ENCODE data around the gene ROBO1. TPM values are rescaled to one million over a fixed set of nuclear protein-coding genes. Genes with fewer than 3 reads are reported as not detected.
"Not testable (repeated sequence)": the region's sequence is repeated elsewhere in the genome, so short reads cannot be mapped to it uniquely, and the experiment has no call there.

The ROBO1 gene
- total RNA-seq, 2 experiments from 2014 or later, result 1.6 to 2.1 TPM

GRCh38 chr3:78798266-78798832 is 969.4 kb downstream of the ROBO1 start:
- POLR2A ChIA-PET, result no interaction called here
- CTCF ChIA-PET, result interaction anchor here (0.7 kb wide), 1 partner anchor 9 kb away, joined by 3 read pairs; no protein-coding TSS in a partner anchor

GRCh38 chr3:78794431-78794830 is 973.4 kb downstream of the ROBO1 start:
- POLR2A ChIA-PET, result no interaction called here

DNA sequence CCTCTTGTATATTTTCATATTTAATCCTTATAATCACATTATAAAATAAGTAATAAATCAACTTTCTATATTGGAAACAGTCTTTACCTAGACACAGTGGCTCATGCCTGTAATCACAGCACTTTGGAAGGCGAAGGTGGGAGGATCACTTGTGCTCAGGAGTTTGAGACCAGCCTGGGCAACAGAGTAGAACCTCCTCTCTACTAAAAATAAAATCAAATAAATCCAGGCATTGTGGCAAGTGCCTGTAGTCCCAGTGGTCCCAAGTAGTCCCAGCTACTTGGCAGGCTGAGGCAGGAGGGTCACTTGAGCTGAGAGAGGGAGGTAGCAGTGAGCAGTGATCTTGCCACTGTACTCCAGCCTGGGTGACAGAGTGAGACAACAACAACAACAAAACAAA is 975.1 kb downstream of the ROBO1 start:
- POLR2A ChIA-PET, result no interaction called here
- CTCF ChIA-PET, result no interaction called here

More at GRCh38 chr3:78794431-78794830, 973.4 kb downstream of the ROBO1 start:
- CTCF ChIA-PET, result no interaction called here

GRCh38 chr3:78792212-78792611 is 975.6 kb downstream of the ROBO1 start:
- ChIA-PET POLR2A (no interaction called here), CTCF (no interaction called here)

- ChIA-PET POLR2A (no interaction called here), CTCF (no interaction called here)
Measured at GRCh38 chr3:78791753-78792152, 976.0 kb downstream of the ROBO1 start.

- ChIA-PET POLR2A (no interaction called here), CTCF (no interaction called here)
Measured at GRCh38 chr3:78788839-78789238, 979.0 kb downstream of the ROBO1 start.

GRCh38 chr3:78785004-78785403 is 982.8 kb downstream of the ROBO1 start:
- ChIA-PET POLR2A (no interaction called here), CTCF (no interaction called here)

- CTCF ChIA-PET, result no interaction called here
Measured at GRCh38 chr3:78781351-78781750, 986.4 kb downstream of the ROBO1 start.

GRCh38 chr3:78765671-78766485 is 1001.9 kb downstream of the ROBO1 start:
- CTCF ChIA-PET, result no interaction called here

More at GRCh38 chr3:78781351-78781750, 986.4 kb downstream of the ROBO1 start:
- POLR2A ChIA-PET, result no interaction called here

GRCh38 chr3:78764634-78765033 is 1003.2 kb downstream of the ROBO1 start:
- POLR2A ChIA-PET, result no interaction called here
- CTCF ChIA-PET, result no interaction called here

More at GRCh38 chr3:78765671-78766485, 1001.9 kb downstream of the ROBO1 start:
- POLR2A ChIA-PET, result no interaction called here

DNA sequence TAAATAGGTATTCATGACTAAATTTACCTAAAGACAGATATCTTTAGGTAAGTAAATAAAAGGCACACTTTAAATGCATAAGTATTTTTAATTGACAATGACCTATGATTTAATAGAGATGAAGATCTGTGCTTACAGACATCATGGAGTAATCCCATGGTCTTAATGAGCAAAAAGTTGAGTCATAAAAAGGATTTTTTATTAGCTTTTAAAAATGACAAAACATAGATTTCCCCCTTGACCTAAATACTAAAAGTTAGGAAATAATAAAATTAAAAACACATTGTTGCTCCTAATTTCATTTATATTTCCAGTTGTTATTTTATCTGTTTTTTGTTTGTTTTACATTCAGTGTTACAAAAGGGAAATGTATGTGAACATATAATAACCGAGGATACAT is 1005.7 kb downstream of the ROBO1 start:
- ChIA-PET POLR2A (no interaction called here), CTCF (no interaction called here)

GRCh38 chr3:78761126-78761525 is 1006.7 kb downstream of the ROBO1 start:
- POLR2A ChIA-PET, result no interaction called here
- CTCF ChIA-PET, result no interaction called here

DNA sequence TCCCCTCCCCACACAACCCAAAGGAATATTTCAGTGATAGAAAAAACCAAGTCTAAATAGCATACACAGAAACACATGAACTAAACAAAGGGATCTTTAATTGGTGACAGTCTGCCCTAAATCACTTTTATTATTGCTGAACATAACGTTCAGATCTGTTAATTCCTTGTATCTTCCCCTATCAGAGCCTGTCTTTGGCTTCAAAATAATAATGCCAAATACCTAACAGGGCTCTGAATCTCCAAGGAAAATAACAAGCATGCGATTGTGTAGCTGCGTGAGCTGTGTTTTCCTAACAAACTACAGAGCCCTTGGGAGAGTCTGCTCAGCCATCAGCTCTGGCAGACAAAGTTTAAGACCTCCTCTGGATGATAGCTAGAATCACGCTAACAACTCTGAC is 1010.1 kb downstream of the ROBO1 start:
- CTCF ChIA-PET, result no interaction called here

GRCh38 chr3:78754066-78754743 is 1013.6 kb downstream of the ROBO1 start:
- ChIA-PET POLR2A (no interaction called here), CTCF (no interaction called here)

More for the DNA sequence above, 1010.1 kb downstream of the ROBO1 start:
- POLR2A ChIA-PET, result no interaction called here

DNA sequence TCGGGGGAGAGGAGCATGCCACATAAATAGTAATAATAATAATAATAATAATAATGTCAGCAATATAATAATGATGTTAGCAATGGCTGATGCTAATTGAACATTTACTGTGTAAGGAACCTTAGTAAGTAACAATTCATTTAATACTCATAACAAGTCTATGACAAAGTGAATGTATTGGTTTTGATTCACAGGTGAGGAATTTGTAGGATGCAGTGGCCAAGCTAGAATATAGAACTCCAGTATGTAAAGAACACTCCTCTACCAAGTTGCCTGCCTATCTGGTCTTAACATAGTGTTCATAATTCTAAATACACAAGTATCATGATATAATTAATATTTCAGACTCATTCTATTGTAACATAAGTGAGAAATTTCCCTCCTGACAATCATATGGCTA is 1016.5 kb downstream of the ROBO1 start:
- ChIA-PET POLR2A (no interaction called here), CTCF (no interaction called here)

DNA sequence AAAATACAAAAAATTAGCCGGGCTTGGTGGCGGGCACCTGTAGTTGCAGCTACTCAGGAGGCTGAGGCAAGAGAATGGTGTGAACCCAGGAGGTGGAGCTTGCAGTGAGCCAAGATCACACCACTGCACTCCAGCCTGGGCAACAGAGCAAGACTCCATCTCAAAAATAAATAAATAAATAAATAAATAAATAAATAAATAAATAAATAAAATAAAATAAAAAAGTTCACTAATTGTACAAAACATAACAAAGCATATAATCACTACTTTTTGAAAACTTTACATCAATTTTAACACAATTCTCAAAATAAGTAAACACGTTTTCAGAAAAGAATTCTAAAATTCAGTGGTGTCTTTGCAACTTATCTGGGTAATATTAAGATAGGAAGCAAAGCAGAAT is 1017.5 kb downstream of the ROBO1 start:
- CTCF ChIA-PET, POLR2A ChIA-PET: not testable (repeated sequence)

DNA sequence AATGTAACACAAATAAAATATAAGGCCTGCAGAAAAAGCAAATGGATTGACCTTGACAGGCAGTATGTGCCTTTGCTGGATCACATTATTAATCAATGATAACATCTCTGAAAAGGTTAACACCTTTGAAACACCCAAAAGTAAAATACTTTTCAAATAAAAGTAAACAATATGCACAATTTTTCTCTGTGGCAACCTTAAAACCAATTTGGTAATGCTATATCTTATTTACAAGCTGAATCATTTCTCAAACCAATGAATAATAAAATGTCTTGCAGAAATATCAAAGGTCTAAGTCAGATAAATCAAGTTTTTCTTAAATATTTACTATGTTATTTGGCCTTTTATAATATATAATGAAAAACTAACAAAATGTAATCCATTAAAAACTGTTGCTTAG is 1018.7 kb downstream of the ROBO1 start:
- POLR2A ChIA-PET, result no interaction called here

DNA sequence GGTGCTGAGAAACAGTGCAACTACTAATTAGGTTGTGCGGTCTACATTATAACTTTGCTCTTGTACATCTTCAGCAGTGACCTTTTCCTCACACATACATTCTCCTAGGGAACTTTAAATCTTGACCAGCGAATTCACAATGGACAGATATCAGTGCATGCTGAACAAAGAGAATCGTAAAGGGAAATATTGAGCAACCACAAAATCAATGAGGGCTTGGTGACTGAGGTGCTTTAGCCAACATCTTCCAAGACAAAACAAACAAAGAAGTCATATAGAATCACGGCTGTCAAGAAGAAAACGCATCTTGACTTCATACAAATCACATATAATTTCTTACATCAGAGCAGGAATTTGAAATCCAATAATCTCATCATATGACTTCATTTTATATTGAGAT is 1022.0 kb downstream of the ROBO1 start:
- ChIA-PET CTCF (no interaction called here), POLR2A (no interaction called here)

More for the DNA sequence above, 1018.7 kb downstream of the ROBO1 start:
- CTCF ChIA-PET, result no interaction called here

GRCh38 chr3:78742491-78742890 is 1025.3 kb downstream of the ROBO1 start:
- POLR2A ChIA-PET, result no interaction called here
- CTCF ChIA-PET, result no interaction called here

GRCh38 chr3:78742041-78742440 is 1025.8 kb downstream of the ROBO1 start:
- ChIA-PET POLR2A (no interaction called here), CTCF (no interaction called here)

GRCh38 chr3:78741066-78741645 is 1026.6 kb downstream of the ROBO1 start:
- ChIA-PET POLR2A (no interaction called here), CTCF (no interaction called here)
